Uterus (tissue), 4 donors: ENCODE measurements around the gene CAMK2B. TPM values are rescaled to one million over a fixed set of nuclear protein-coding genes. Genes with fewer than 3 reads are reported as not detected.
A peak's percentile ranks its signal among the peaks of the same experiment; 100 is the strongest.

ENCODE experiments used
- DNase-seq, 2 donors: peaks; one replicate each; pipeline ENCODE4 v3.0.0-alpha.2; 2019 to 2020
- H3K27ac ChIP-seq, 2 donors: fragments of 200-600 bp; sonication (generic); 1 replicate in 1 of 2; 2 replicates in 1 of 2; pipeline ENCODE4 v1.5.1; 2016 to 2018
- H3K27me3 ChIP-seq, 2 donors: fragments of 200-600 bp; sonication (generic); one replicate each; pipeline ENCODE4 v1.5.1; 2018 to 2019; ENCODE audit warnings: control low read depth in 1 of 2
- H3K36me3 ChIP-seq, 2 donors: fragments of 200-600 bp; sonication (generic); one replicate each; pipeline ENCODE4 v1.5.1; 2019; ENCODE audit warnings: control low read depth in 1 of 2
- H3K4me1 ChIP-seq, 2 donors: fragments of 200-600 bp; sonication (generic); one replicate each; pipeline ENCODE4 v1.5.1; 2018 to 2019; ENCODE audit warnings: control low read depth in 1 of 2
- H3K4me3 ChIP-seq, 2 donors: fragments of 200-600 bp; sonication (generic); 1 replicate in 1 of 2; 2 replicates in 1 of 2; pipeline ENCODE4 v1.5.1; 2018 to 2019; ENCODE audit warnings: mild to moderate bottlenecking in 1 of 2
- H3K9me3 ChIP-seq, 2 donors: fragments of 200-600 bp; sonication (generic); one replicate each; pipeline ENCODE4 v1.5.1; 2019; ENCODE audit warnings: control low read depth in 1 of 2
- POLR2A ChIP-seq, 2 donors: fragments of 450-650 bp; IDR thresholded peaks; one replicate each; pipeline ENCODE4 v1.6.1; 2016; ENCODE audit warnings: antibody characterized with exemption in 2 of 2, mild to moderate bottlenecking in 1 of 2, moderate library complexity in 1 of 2
- intact Hi-C: fragments of 100-400 bp; cut with DNase I; formaldehyde crosslinking; loops from one replicate; pipeline ENCODE4 v1.15.1; 2023; ENCODE audit warnings: low total_unique reads
- total RNA-seq, 4 donors: library from RNA; depleted of rRNA in 3 of 4; stranded (reverse); fragments of >200 nt in 3 of 4; gene quantifications; one replicate each; pipeline versions ENCODE4 v1.1.0 to v1.2.4, GENCODE V29; 2014 to 2023
- TF ChIP-seq, protein P1 (sequence below), 4 experiments: fragments of 200-600 bp in 2 of 4; fragments of 450-650 bp in 2 of 4; sonication (generic) in 2 of 4; IDR thresholded peaks; one replicate each; pipeline ENCODE4 v1.5.1; 2016 to 2019; ENCODE audit warnings: antibody characterized with exemption in 4 of 4, mild to moderate bottlenecking in 2 of 4, moderate library complexity in 1 of 4
- donor health status: DM: yes; HTN: yes; CAD: no.

CAMK2B gene
- total RNA-seq, 4 donors from 2014 or later = 0.40 to 1.1 TPM; not detected in 2

DNA sequence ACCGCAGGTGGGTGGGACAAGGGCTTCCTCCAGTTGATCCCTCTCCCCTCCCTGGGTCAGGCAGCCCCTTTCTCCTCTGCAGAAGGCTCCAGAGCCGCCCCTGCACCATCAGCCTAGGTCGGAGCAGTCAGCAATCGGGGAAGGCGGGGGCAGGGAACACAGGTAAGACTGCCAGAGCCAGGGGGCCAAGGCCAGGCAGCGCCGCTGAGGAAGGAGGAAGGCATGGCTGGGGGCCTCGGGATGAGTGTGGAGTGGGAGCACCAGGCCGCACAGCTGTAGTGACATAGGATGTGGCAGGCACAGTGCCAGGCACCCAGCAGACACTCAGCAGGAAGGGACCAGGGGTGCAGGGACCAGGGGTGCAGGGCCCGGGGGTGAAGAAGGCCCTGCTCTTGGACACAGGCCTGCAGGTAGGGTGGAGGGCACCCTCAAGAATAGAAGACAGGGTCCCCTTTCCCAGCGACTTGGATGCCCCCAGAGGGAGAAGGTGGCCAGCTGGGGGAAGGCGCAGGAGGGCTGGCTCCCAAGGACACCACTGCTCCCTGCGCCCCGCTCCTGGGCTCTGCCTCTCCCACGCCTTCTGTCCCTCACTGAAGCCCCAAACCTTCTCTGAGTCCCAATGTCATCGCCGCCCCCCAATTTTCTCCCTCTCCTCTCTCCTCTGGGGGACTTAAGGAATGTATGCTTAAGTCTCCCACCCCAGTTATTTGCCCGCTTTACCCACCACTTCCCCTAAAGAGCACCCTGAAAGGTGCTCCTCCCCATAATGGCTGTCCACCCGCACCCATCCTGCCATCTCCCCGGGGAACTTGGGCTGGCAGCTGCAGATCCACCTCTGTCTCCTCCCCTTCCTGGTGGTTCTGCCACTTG, 38.5 kb downstream of the CAMK2B start:
- DNase-seq = peak; percentile 8 to 11
- H3K36me3 ChIP-seq = no peaks in the 10 kb centered on the region
- TF ChIP-seq, protein P1, sequence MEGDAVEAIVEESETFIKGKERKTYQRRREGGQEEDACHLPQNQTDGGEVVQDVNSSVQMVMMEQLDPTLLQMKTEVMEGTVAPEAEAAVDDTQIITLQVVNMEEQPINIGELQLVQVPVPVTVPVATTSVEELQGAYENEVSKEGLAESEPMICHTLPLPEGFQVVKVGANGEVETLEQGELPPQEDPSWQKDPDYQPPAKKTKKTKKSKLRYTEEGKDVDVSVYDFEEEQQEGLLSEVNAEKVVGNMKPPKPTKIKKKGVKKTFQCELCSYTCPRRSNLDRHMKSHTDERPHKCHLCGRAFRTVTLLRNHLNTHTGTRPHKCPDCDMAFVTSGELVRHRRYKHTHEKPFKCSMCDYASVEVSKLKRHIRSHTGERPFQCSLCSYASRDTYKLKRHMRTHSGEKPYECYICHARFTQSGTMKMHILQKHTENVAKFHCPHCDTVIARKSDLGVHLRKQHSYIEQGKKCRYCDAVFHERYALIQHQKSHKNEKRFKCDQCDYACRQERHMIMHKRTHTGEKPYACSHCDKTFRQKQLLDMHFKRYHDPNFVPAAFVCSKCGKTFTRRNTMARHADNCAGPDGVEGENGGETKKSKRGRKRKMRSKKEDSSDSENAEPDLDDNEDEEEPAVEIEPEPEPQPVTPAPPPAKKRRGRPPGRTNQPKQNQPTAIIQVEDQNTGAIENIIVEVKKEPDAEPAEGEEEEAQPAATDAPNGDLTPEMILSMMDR (IDR thresholded peaks at IDR 0.05) = no peak
- TF ChIP-seq POLR2A (IDR thresholded peaks at IDR 0.05) = no peak
- H3K4me1 ChIP-seq = no peaks in the 10 kb centered on the region
- intact Hi-C loops = no loop called here
- H3K9me3 ChIP-seq = no peaks in the 10 kb centered on the region
- H3K27ac ChIP-seq = no peak overlapping the region
- no peak overlapping the region for H3K4me3 ChIP-seq
- H3K27me3 ChIP-seq = no peaks in the 10 kb centered on the region

- Histone ChIP-seq H3K4me1 (no peaks in the 10 kb centered on the region), H3K9me3 (no peaks in the 10 kb centered on the region), H3K4me3 (no peak overlapping the region), H3K27ac (no peak overlapping the region), H3K27me3 (no peaks in the 10 kb centered on the region), H3K36me3 (no peaks in the 10 kb centered on the region)
- DNase-seq = peak; percentile 3 to 8
- intact Hi-C loops = no loop called here
- TF ChIP-seq, protein P1 (IDR thresholded peaks at IDR 0.05) = no peak
- TF ChIP-seq POLR2A (IDR thresholded peaks at IDR 0.05) = no peak
Observed at GRCh38 chr7:44286182-44286617, 39.2 kb downstream of the CAMK2B start.

DNA sequence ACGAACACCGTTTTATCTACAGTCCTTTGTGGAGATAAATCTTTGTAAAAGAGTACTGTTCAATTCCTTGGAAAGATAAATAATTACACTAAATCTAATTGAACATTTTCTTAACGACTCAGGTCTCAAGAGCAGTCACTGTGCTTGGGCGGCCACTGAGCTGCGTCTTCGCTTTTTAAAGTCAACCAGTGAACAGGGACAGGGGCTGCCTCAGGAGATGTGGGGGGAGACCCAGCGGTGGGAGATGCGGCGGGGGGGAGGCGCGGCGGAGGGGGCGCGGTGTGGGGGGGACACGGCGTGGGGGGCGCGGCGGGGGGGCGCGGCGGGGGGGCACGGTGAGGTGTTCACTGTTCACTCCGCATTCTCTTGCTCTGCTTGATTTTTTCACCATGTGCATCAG, 39.8 kb downstream of the CAMK2B start:
- H3K4me1 ChIP-seq = no peaks in the 10 kb centered on the region
- peak in 1 of 2 donors; percentile 2 for DNase-seq
- H3K27me3 ChIP-seq = no peaks in the 10 kb centered on the region
- H3K9me3 ChIP-seq = no peaks in the 10 kb centered on the region
- H3K36me3 ChIP-seq = no peaks in the 10 kb centered on the region
- TF ChIP-seq, protein P1 (IDR thresholded peaks at IDR 0.05) = no peak
- TF ChIP-seq POLR2A (IDR thresholded peaks at IDR 0.05) = no peak
- no peak overlapping the region for H3K27ac ChIP-seq
- intact Hi-C loops = no loop called here
- H3K4me3 ChIP-seq = no peak overlapping the region

DNA sequence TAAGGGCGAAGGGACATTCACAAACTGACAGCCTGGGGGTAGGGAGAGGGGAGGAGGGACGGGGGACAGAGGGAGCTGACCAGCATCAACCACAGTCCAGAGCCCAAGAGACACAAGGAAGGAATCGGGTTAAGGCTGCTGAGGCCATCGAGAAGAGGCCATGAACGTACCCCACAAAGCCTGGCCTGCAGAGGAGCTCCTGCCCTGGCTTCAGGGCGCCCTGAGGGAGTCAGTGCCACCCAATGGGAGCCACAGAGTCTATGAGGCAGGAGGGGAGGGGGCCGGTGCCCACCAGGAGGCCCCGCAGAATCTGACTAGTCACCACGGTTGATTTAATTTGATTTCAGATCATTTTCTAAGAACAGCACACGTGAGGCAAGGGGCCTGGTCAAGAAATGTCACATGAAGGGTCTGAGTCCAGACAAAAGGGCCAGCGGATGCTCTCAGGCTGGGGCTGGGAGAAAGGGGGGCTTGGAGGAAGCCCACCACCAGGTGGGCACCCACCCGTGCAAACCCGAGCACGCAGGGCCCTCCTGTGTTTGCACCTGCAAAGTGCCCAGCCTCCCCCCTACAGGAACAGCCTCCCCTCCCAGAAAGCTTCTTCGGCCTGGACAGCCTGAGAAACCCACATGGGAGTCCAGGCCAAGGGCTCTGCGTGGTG, 40.4 kb downstream of the CAMK2B start:
- Histone ChIP-seq H3K4me1 (no peaks in the 10 kb centered on the region), H3K27me3 (no peaks in the 10 kb centered on the region), H3K4me3 (no peak overlapping the region), H3K27ac (no peak overlapping the region), H3K9me3 (no peaks in the 10 kb centered on the region), H3K36me3 (no peaks in the 10 kb centered on the region)
- peak; percentile 5 to 7 for DNase-seq
- TF ChIP-seq, protein P1 (IDR thresholded peaks at IDR 0.05) = no peak
- no peak for TF ChIP-seq POLR2A (IDR thresholded peaks at IDR 0.05)
- intact Hi-C loops = no loop called here

DNA sequence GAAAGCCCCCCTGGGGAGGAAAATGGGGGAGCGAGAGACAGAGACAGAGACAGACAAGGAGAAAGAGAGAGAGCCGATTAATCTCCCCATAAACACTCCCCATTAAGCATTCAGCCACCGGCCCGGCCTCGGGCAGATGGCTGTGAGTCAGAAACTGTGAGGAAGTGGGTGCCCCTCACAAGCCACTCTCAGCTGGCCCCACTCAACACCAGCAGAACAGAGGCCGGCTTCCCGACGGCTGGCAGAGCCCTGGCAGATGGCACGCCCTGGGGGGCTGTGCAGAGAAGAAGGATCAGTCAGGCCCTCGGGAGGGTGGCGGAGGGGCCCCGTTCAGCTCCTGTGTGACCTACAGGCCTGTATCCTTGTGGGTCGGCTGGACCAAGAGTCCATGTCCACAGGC, 41.2 kb downstream of the CAMK2B start:
- Histone ChIP-seq H3K27me3 (no peaks in the 10 kb centered on the region), H3K4me1 (no peaks in the 10 kb centered on the region), H3K9me3 (no peaks in the 10 kb centered on the region), H3K27ac (no peak overlapping the region), H3K36me3 (no peaks in the 10 kb centered on the region), H3K4me3 (no peak overlapping the region)
- no peak for TF ChIP-seq POLR2A (IDR thresholded peaks at IDR 0.05)
- TF ChIP-seq, protein P1 (IDR thresholded peaks at IDR 0.05) = no peak
- DNase-seq = peak; percentile 9 to 10
- intact Hi-C loops = no loop called here
